ENCODE results near the gene PDZRN3.

DNA sequence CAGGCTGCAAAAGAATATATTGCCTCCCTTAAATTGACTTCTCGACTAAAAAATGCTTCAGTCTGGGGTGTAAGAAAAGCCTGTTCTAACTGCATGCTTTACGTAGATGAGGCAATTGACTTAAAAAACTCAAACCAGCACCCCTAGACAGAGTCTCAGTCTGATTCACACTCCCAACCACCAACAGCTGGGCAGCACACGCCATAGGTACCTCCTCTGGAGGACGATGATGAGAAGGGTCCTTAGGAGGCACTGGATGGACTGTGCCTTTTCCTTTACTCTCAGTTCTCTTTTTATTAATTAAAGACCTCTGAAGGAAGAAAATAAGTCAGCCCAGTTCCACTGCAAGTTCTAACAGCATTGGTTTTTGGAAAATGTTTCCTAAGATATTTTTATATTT lies 175.0 kb downstream of the PDZRN3 start:
- TF ChIP-seq, protein P1, sequence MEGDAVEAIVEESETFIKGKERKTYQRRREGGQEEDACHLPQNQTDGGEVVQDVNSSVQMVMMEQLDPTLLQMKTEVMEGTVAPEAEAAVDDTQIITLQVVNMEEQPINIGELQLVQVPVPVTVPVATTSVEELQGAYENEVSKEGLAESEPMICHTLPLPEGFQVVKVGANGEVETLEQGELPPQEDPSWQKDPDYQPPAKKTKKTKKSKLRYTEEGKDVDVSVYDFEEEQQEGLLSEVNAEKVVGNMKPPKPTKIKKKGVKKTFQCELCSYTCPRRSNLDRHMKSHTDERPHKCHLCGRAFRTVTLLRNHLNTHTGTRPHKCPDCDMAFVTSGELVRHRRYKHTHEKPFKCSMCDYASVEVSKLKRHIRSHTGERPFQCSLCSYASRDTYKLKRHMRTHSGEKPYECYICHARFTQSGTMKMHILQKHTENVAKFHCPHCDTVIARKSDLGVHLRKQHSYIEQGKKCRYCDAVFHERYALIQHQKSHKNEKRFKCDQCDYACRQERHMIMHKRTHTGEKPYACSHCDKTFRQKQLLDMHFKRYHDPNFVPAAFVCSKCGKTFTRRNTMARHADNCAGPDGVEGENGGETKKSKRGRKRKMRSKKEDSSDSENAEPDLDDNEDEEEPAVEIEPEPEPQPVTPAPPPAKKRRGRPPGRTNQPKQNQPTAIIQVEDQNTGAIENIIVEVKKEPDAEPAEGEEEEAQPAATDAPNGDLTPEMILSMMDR (IDR thresholded peaks at IDR 0.05) = no peak
- TF ChIP-seq POLR2A (IDR thresholded peaks at IDR 0.05) = no peak

Measured in heart left ventricle (tissue), 13 donors.